Mesenteric fat pad (tissue), 1 donor: ENCODE data around the gene PHF20. TPM values are rescaled to one million over a fixed set of nuclear protein-coding genes. Genes with fewer than 3 reads are reported as not detected.
"Not testable (repeated sequence)": the region's sequence is repeated elsewhere in the genome, so short reads cannot be mapped to it uniquely, and the experiment has no call there.

ENCODE experiments used
- DNase-seq: peaks from one replicate; pipeline ENCODE4 v3.0.0-alpha.2; 2020; ENCODE audit warnings: low spot score
- total RNA-seq: library from RNA; stranded (reverse); fragmentation: NEBNext Ultra II Directional; extraction: Animal tissue kit (Norgen Biotek cat#: 25700); gene quantifications from one replicate; pipeline ENCODE4 v1.2.1, GENCODE V29; 2021
- donor health status: DM: yes; HTN: yes; CAD: no.

The PHF20 gene
- total RNA-seq, 1 donor from 2014 or later: 59.8 TPM

DNA sequence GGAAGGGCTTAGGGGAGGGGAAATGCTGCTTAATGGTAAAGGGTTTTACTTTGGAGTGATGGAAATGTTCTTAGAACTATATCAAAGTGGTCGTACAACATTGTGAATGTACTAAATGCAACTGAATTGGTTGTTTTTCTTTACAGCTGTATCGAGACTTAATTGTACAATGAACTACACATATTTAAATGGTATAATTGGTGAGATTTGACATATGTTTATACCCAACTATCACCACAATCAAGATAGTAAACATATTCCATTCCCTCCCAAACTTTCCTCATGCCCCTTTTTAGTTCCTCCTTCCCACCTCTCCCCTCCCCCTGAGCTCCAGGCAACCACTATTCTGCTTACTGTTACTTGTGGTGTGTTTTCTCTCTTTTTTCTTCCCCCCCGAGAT lies 138.4 kb downstream of the PHF20 start:
- no peak for DNase-seq

DNA sequence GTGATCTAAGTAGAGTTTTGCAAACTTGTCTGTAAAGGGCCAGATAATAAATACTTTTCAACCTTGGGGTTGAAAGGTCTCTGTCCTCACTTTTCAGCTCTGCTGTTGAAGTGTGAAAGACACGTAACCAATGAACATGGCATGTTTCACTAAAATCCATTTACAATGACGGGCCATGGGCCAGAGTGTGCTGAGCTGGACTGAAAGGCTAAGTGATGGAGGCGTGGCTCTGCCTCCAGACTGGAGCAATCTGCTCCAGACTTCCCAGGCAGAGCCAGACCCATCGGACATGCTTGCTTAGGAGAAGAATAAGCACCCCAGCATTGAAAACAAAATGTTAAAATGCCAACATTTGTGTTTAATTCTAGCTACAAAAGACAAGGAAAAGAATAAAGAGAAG lies 141.1 kb downstream of the PHF20 start:
- DNase-seq: no peak

DNA sequence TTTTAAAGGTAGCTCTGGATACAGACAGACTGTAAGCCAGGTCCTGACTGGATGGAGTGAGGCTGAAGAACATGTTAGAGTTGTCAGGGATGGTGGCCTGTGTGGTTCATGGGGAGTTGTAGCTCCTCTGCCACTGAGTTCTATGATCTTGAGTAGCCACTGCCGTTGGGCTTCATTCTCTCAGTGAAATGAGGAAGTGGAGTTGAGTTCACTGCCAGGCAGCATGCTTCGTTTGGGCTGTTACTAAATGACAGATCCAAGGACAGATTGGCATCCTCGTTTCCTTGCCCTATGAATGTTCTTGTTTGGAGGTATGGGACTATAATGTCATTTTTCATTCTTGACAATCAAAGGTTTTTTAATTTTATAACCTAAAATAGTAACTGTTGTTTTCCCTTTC lies 145.3 kb downstream of the PHF20 start:
- DNase-seq: no peak

DNA sequence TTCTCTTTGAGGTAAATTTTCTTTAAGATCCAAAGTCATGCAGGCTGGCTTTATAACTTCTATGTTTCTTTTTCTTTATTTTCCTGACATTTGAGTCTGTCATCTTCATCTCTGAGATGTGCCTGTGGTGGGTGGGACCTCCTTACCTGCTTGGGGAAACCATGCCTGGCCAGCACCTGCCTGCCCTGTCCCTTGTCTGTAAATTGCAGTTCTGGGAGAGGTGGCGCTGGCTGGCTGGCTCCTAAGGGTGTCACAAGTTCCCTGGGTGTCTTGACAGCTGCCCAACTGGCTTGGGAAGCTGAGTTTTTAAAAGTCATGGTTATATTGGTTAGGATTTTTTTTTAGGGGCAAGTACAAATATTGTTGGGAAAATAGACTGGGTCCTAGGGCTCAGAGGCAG lies 146.2 kb downstream of the PHF20 start:
- no peak for DNase-seq

DNA sequence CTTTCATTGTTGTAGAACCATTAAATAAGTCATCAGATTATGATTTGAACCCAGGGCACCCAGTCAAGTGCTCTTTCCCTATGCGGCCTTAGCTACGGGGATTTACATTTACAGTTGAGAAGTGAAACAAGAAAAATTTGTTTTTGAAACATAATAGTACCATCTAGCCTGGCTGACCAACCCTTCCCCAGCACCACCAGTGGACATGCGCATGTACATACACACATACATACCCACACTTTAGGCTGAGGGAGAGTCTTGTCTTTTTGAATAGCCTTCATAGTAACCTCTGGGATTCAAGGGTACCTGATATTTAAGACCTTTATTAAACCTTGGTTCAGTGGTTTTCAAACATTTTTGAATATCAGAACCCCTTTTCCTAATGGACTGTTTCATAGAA lies 148.7 kb downstream of the PHF20 start:
- DNase-seq: no peak

DNA sequence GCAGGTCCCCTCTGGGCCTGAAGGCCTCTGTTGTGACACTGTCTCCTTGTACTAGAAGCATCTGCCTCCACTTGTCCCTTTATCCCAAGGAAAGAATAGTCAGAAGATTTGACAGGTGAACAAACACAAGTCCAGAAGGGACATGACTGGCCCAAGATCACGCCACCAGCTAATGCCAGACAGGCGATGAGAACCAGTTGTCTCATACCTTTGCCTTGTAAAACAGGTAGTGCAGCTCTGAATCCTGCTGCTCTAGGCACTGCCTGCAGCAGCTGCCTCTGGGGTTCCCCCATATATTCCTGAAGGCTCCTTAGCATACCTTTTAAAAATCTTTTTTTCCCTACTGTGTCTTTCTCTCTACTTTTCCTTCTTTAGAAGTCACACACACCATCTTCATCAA lies 157.5 kb downstream of the PHF20 start:
- DNase-seq: no peak

DNA sequence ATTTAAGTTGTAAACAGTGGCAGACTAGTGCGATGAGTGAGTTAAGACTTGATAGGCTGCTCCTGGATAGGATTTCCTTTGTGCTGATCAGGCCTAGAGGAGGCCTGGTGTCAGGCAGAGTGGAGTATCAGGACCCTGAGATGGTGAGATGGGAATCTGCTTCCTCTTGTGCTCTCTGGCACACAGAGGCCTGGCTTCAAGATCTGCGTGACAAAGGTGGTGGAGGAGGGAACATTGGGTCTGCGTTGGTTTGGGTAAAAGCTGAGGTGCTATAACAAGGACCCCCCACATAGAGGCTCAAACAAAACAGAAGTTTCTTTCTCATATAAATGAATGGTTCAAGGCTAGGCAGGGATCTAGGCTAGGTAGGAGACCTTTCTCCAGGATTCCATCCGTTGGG lies 162.2 kb downstream of the PHF20 start:
- DNase-seq: no peak

DNA sequence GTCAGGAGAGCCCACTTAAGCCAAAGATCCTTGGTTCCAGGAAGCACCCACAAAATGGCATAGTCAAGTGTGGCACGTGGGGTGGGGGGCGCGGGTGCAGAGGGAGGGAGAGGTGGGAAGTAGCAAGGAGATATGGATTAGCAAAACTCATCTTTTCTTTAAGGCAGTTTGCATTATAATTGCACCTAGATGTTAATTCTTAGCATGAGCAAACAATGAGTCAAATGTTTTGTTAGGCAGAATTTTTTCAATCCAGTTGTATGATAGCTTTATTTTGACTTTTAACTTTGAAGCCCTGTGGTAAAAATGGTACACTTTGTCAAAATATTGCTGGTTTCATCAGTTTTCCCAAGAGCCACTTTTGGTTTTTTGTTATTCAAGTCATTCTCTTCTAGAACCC lies 167.4 kb downstream of the PHF20 start:
- DNase-seq: no peak

DNA sequence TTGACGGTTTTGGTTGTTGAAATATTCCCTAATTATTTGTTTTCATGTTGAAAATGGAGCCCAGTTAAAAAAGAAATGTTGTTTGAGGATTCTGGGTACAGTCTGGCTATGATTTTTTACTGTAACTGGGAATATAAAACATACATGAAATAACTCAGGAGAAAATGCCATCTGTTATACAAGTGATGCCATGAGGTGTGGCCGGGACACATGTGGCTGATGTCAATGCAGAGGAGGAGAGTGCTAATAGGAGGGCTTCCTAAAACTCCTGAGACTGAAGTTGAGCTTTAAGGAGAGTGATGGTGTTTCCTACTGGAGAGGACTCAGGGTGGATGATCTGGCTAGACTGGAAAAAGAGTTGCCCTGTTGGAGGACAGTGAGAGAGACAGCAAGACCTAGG lies 169.8 kb downstream of the PHF20 start:
- DNase-seq: no peak

DNA sequence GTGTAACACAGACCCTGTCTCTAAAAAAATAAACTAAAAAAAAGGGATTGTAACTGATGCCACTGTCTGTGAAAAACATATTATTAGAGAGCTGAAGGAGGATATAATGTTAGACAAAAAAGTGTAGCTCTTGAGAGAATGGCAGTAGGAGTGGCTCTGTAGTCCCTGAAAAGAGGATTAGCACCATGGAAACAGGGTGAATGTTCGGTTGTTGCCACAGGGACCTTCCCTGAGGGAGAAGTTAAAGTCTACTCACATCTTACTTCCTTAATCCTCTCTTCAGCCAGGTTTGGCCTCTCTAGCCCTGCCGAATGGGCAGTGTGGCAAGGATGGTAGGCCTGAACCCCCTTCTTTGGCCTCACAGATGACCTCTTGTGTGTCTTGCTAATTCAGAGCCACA lies 170.4 kb downstream of the PHF20 start:
- no peak for DNase-seq

DNA sequence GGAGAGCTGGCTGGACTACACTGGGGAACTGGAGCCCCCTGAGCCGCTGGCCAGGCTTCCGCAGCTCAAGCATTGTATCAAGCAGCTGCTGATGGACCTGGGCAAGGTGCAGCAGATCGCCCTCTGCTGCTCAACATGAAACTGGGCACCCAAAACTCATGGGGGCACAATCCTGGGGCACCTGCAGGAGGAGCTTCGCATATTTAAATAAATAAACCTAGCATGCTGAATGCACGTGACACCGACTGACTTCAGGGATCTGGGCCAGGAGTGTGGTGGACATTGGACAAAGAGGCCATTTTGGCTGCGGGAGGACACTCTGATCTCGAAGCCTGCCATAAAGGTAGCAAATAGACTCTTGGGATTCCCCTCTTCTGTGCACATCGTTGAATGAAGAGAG lies 175.7 kb downstream of the PHF20 start:
- no peak for DNase-seq

DNA sequence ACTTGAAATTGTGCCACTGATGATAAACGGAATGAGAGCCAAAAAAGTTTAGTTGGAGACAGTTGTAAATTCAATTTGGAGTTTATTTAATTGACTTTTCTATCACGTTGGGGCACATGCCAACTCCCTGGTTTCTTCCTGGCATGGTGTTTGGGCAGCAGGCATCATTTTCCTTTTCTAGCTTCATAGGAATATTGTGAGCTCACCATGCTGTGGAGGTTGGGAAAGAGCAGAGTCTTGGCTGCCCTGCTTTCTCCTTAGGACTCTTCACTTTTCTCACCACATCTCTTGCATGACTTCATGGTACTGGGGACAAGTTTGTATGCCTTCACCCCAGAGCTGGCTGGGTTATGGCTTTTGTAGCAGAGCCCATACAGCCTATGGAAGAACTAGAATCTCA lies 176.1 kb downstream of the PHF20 start:
- no peak for DNase-seq

DNA sequence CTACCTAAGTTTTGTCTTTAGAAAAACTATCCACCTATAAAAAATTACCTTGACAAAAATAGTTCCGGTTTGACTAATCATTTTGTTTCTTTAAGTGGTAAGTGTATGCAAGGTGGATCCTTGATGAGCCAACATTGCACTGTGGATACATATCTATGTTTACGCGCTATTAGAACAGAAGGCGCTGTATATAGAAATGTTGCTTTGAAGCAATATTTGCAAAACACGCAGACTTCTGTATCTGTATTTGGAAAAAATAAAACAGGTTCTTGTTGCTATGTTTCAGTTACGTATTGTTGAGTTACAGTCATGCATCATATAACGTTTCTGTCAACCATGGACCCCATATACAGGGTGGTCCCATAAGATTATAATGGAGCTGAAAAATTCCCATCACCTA lies 178.3 kb downstream of the PHF20 start:
- no peak for DNase-seq

DNA sequence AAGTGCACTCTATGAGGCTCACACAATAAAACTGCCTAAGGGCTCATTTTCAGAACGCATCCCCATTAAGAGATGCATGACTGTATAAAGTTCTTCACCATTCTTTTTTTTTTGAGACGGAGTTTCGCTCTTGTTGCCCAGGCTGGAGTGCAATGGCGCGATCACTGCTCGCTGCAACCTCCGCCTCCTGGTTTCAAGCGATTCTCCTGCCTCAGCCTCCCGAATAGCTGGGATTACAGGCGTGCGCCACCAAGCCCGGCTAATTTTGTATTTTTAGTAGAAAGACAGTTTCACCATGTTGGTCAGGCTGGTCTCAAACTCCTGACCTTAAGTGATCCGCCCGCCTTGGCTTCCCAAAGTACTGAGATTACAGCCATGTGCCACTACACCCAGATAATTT lies 180.3 kb downstream of the PHF20 start:
- DNase-seq: not testable (repeated sequence)

DNA sequence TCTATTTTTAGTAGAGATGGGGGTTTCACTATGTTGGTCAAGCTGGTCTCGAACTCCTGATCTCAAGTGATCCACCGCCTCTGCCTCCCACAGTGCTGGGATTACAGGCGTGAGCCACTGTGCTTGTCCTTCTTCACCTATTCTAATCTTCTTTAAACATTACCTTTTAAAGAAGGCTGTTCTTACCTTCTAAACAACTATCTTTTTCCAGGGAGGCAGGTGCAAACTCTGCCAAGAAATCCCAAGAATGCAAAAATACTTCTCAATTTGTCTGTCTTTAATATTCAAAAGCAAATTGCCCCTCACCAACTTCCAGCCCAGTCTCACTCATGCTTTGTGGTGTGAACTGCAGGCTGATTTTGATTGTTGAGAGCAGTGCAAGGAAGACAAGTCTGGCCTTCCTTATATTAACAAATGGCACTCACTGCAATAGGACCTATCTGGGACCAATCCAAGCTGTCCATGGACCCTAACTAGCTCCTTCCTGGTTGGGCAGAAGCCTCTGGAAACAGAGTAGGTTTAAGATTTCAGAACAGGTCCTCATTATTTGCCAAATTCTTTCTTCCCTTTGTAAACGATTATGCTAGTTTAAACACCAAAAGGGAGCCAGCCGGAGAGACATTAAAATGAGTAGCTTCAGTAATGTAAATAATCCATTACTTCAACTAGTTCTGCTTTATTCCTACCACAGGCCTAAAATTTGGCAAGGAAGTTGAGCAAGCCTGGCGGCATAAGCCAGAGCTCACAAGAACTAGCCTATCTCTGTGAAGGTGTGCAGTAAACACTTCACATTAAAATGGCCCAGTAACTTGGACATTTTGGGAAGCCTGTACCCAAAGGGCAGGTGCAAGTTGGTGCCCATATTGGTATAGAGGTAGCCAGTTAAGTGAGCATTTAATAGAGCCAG lies 180.9 kb downstream of the PHF20 start:
- no peak for DNase-seq

DNA sequence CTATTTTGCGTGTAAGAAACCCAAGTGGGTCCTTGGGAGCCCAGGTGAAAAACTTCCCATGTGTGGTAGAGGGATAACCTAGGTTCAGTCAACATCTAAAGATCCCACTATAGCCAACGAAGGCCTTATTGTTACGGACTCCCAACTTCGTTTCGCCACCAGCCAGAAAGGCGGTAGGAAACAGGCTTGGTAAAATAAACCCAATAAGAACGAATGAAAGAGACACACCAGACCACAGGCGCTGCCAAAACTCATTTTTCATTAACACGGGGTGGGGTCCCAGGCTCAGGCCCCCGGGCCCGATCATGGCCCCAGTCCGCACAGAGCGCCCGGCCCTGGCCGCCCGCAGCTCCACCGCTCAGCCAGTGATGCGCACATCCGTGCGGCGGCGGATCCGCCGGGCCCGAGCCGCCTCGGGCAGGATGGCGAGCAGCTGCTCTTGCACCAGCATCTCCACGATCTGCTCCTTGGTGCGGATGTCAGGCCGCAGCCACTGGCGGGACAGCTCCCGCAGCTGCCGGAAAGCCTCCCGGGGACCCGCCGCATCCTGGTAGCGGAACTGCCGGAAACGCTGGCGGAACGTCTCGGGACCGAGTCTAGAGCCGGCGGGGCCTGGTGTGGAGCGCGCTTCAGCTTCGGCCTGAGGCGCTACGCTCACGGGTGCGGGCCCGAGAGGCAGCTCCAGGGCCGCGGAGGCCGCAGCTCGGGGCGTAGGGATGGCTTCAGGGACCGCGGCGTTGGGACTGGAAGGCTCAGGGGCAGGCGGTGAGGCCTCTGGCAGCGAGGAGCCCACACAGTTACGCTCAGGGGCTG lies 181.8 kb downstream of the PHF20 start:
- peak; percentile 94 for DNase-seq

DNA sequence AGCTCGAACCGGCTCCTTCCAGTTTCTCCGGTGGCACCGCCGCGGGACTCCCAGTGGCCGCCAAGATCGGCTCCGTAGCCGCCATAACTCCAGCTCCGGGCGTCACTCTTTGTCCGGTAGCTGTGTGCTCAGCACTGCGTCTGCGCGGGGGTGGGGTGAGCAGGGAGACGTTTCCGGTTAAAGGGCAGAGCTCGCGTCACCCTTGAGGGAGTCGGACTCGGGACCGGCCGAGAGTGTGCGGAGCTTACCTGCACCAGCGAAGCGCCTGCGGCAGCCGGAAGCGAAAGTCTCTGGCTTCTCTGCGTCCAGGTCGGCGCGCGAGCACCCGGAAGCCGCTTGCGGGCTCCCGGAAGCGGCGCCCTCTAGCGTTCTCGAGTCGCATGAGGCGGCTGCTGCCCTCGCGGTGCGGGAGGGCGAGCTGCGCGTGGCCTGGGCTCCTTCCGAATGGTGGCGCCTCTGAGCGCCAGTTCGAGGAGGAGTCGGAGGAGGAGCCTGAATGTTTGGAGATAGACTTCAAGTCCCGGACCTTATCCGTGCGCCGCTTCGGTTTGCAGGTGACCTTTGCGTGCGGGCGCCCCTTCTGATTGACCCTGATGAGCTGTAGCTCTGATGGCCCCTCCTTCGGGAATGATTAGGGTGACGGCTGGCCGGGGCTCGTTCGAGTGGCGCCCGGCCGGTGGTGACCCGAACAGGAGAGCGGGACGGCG lies 182.5 kb downstream of the PHF20 start, which contains the start of gene SCAND1:
Gene SCAND1, minus strand, starts transcription at position 303 of the 707 bp plus-strand sequence. Its CDS starts 218 bp downstream, at position 85.
- DNase-seq: peak; percentile 98

DNA sequence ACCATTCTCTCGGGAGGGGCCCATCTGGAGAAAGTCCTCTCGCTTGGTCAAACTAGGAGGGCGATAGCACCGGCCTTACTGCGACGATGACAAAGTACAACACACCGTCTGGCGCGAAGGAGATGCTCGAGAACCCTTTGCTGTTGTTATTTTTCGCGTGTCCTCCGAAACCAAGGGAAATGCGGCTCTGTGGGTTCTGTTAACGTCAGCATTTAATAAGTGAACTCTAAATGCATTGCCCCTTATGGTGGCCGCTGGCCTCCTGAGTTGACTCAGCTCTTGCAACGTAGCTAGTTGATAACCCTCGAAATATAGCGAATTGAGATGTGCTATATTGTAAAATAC lies 183.1 kb downstream of the PHF20 start:
- DNase-seq: no peak

DNA sequence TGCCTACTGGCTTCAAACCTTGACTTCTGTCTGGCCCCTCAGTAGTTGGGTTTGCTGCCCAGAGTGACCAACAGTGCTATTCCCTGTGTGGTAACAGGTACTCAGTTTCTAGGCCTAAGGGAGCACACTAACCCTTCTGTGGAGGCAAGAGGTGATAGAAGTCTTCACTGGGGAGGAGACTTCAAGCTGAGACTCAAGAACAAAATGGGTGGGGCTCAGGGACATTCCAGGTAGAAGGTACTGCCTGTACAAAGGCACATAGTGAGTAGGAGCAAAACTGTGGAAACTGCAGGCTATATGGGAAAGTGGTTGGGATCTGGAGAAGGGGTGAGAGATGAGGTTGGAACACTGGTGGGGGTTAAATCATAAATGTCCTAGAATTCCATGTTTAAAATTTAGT lies 184.8 kb downstream of the PHF20 start:
- no peak for DNase-seq

DNA sequence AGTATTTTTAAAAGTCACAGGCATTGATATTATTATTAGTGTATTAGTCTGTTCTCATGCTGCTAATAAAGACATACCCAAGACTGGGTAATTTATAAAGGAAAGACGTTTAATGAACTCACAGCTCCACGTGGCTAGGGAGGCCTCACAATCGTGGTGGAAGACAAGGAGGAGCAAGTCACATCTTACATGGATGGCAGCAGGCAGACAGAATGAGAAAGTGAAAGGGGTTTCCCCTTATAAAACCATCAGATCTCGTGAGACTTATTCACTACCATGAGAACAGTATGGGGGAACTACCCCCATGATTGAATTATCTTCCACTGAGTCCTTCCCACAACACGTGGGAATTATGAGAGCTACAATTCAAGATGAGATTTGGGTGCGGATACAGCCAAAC lies 187.5 kb downstream of the PHF20 start:
- DNase-seq: not testable (repeated sequence)

DNA sequence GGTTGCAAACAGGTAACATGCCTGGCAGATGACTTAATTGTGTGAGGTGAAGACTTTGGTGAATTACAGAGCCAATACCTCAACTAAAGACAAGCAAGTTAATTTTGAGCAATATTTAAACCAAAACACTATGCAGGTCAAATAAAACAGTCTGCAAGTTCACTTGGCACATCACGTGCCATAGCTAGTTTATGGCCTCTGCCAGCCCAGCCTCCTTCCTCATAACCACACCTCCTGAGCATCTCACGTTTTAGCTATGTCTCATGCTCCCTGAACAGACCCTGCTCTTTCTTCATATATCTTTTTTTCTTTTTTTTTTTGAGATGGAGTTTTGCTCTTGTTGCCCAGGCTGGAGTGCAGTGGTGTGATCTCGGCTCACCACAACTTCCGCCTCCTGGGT lies 192.1 kb downstream of the PHF20 start:
- DNase-seq: no peak
